AML-193 (cell line): ENCODE data around the gene CARMIL3.

Experiments used
- DNase-seq, 2 experiments: peaks; one replicate each; lab custom pipeline; 2025; lab: John Stamatoyannopoulos, UW

Gene CARMIL3

DNA sequence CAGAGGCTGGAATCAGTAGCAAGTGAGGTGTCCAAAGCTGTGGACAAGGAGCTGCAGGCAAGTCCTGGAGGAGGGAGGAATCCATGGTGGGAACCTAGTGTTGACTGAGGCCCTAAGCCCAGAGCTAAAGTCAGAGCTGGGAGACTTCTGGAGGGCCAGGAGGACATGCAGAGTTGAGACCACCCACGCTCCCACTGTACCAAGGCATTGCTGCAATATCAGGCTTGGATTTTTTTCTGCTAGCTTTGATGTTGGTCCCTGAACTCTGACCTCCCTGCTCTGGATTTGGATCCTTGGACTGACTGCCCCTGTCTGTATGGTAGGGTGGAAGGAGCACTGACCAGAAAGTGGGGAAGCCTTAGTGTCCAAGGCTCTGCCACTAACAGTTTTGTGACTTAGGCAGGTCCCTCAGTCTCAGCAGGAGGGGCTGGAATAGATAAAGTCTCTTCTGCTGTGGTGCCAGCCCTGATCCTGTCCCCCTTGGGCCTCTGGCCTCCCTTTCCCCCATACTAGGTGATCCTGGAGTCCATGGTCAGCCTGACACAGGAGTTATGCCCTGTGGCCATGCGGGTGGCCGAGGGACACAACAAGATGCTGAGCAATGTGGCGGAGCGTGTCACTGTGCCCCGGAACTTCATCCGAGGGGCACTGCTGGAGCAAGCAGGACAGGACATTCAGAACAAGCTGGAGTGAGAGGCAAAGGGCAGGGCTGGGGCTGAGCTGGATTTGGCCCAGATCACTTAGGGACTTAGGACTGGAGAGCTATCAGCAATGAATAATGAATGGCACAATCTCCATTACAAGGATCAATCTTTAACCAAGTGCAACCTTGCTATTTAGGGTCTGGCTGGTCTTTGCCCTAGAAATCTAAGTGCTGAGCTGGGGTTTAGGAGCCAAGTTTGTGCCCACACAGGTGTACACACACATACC lies 9.4 kb downstream of the CARMIL3 start:
- no peak for DNase-seq

DNA sequence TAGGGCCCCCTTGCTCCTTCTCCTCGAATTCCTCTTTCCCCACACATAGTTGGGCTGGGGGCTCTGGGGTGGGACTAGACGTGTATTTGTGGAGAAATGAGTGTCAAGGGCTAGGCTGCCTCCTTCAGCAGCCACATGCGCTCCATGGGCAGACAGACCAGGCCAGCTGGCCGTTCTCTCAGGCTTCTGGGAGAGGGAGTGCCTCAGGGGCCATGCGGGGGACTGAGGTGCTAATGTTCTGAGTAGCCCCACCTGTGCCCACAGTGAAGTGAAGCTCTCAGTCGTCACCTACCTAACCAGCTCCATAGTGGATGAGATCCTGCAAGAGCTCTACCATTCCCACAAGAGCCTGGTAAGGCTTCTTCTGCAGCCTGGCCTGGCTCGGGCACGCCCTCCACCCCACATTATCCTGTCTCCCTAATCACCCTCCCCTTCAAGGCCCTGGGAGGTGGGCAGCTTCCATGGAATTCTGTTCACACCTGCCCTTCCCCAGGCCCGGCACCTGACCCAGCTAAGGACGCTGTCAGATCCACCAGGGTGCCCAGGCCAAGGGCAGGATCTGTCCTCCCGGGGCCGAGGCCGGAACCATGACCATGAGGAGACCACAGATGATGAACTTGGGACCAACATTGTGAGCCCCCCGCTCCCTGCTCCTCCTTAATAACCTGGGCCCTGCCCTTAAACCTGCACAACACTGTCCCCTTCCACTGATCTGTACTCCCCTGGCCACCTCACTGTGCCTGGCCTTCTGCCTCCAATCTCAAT lies 10.6 kb downstream of the CARMIL3 start:
- no peak for DNase-seq

DNA sequence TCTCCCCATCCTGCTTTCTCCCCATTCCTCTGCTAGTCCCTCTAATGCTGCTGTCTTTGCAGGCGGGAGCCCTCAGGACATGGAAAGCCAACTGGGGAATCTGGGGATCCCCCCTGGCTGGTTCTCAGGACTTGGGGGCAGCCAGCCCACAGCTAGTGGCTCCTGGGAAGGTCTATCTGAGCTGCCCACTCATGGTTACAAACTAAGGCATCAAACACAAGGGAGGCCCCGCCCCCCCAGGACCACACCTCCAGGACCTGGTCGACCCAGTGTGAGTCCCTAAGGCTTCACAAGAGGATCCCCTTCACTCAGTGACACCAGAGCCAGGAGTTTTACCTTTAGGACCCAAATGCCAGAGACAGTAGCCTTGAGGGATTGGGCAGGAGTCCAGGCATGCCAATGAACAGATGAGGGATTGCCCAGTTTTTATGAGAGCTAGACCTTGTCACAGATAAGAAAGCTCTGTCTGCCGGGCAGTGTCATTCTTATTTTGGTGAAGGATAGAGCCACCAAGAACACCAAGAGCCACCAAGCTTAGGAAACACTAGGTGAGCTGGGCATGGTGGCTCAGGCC lies 11.5 kb downstream of the CARMIL3 start:
- no peak for DNase-seq

DNA sequence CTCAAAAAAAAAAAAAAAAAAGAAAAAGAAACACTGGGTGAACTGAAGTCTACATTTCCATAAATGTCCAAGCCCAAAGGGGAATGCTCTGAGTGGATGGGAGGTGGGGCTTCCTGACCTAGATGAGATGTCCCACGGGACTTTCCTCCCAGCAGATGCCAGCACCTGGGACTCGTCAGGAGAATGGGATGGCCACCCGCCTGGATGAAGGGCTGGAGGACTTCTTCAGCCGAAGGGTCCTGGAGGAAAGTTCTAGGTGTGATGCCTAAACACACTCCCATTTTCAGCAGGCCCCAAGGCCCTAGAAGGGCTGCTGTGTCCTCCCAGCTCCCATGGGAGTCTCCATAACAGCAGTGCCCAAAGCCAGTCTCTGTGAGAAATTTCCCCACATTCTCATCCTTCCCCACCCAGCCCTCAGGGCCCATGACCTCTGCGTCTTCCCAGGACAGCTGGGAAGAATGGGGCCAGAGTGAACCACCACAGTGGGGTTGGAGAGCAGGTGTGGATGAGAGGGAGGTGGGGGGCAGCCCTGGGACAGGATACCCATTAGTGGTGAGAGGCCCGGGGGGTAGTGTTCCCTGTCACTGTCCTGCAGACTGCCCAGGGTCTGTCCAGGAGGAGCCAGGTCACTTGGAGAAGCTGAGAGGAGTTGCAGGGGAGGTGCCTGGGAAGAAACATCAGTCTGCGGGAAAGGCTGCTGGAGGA lies 12.4 kb downstream of the CARMIL3 start:
- no peak for DNase-seq

DNA sequence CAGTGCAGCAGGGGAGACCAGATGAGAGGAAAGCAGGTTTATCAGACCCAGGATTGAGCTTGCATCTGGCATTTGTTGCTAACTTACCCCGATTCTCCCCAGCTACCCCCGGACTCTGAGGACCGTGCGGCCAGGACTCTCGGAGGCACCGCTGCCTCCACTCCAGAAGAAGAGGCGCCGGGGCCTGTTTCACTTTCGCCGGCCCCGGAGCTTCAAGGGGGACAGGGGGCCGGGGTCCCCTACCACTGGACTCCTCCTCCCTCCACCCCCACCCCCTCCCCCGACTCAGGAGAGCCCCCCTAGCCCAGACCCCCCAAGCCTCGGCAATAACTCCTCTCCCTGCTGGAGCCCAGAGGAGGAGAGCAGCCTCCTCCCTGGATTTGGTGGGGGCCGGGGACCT lies 13.0 kb downstream of the CARMIL3 start:
- no peak for DNase-seq

DNA sequence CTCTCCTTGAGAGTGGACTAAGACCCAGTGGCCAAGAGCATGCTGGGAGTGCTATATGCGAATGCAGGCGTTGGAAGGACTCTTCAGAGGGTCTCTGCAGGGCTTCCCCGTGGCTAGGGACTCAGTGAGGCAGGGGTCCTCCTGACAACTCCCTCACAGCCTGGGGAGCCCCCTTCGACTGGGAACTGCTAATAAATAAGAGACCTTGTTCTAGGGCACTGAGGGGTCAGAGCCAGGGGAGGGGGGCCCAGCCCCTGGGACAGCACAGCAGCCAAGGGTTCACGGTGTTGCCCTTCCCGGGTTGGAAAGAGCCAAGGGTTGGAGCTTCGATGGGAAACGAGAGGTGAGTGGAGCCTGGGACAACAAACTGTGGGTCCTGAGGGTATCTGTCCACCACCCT lies 13.6 kb downstream of the CARMIL3 start:
- no peak for DNase-seq

DNA sequence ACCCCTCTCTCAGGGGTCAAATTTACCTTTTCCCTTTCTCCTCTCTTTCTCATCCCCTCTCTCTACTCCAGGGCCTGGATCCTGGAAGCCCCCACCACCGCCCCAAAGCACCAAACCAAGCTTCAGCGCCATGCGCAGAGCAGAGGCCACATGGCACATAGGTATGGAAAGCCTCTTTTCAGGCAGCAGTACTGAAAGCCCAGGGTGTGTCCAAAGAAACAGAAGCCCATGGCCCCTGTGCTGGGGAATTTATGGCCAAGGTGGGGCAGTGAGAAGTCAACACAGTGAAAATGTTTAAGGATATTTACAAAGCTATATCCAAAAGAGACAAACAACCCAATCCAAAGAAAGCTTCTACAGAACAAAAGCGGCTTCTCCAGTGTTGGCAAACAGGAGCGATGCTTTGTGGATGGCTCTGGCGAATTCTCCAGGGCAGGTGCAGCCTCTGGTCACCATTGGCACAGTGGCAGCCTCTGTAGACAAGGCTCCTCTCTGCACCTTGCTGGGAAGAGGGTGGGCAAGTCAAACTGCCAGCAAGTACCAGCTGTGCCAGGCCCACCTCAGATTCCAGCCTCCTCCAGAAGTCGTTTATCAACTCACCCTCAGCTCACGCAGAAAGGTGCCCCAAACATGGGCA lies 14.8 kb downstream of the CARMIL3 start:
- no peak for DNase-seq

DNA sequence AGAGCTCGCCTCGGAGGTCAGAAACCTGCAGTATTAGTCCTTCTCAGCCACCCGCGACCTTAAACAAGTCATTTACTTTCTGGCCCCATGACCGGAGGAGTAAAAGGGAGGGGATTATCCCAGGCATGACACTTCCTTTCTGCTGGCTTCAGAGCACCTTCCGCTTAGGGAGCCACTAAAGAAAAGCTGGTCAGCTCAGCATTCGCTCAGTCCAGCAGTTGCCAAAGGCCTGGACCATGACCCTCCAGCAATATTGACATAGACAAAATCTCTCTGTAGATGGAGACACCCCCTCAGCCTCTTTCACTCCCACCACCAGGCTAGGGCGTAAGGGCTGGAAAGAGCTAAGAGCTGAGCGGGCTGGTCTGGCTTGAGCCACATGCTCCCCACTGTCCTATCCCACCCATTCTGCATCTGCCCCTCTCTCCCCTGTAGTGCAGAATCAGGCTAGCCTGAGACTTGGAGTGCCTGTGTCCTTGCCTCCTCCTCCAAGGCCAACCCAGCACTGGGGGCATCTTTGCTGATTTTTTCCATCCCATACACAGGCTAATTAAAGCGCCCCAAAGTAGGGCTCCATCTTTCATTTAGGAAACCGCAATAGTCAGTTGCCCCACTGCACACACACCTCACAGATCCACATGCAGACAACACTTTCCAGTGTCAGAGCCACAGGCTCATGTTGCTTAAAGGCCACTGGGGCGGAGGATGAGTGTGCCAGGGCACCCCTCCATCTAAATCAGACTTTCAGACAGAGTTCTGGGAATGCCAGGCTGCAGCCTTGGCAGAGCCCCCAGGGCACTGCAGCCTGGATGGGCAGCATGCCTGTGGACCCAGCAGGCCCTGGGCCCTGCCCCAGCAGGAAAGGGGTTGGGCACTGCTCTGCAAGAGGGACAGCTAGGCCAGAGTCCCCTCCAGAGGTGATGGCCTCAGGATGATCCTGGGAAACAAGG lies 15.6 kb downstream of the CARMIL3 start:
- no peak for DNase-seq

DNA sequence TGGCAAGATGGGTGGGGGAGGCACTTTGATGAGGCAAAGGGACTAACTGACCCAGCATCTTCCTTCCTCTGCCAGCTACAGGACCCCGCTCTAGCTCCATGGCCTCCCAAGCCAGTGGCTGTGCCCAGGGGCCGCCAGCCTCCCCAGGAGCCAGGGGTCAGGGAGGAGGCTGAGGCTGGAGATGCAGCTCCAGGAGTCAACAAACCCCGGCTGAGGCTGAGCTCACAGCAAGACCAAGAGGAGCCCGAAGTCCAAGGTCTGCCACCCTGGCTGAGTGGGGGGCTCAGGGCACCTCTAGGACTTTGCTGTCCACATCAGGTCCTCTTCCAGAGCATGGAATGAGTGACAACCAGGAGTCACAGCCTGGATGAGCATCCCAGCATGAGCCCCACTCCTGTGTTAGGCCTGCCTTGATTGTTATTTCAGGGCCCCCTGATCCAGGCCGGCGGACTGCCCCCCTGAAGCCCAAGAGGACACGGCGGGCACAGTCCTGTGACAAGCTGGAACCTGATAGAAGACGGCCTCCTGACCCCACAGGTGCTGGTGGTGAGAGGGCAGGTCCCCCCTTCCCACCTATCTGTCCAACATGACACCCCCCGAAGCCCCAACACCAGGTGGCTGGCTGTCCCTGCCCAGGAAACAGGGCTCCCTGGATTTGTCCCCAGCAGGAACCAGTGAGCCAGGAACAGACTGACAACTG lies 17.1 kb downstream of the CARMIL3 start:
- no peak for DNase-seq

DNA sequence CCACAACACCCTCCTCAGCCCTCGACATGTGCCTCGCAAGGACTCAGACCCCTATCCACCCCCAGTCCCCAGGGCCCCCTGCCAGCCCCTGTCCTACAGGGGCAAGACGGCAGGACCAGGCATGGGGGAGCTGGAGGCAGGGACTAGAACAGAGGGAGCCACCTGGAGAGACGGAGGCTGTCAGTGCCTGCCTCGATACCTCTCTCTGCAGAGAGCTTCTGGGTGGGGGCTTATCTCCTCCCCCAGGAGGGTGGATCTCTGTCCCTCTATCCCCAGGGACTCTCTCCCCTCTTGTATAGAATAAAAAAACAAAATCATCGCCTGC lies 17.6 kb downstream of the CARMIL3 start:
- no peak for DNase-seq

DNA sequence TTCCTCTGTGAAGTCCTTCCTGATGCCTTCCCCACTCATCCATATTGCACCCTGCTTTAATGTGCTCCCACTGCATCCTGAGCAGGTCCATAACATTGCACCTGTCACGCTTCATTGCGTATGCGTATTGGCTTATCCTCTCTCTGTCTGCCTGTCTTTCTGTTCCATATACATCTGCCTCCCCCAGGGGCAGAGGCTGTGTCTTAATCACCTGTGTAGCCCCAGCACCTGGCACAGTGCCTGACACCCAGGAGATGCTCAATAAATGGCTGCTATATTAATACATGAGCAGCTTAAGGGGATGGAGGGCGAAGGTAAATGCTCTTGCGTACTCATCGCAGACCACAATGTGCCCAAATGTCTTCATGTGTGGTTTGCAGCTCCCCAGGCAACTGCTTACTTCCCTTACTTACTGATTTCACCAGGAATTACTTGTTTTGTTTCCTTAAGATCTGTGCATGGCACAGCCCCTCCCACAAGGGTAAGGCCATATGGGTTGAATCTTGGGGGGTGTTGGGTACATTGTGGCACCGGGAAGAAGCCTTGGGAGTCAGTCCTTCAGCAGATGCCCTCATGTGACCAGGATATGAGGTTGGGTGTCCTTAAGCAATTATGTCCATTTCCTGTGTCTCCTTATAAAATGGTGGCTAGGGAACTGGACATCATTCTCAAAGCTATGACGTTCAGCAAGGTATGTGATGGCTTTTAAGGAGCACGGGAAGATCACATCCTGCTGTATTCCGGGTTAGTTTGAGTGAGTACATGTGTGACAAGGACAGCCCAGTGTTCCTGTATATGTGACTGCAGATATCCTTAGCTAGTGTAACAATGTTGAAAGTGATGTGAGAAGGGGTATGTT lies 18.7 kb downstream of the CARMIL3 start:
- no peak for DNase-seq

DNA sequence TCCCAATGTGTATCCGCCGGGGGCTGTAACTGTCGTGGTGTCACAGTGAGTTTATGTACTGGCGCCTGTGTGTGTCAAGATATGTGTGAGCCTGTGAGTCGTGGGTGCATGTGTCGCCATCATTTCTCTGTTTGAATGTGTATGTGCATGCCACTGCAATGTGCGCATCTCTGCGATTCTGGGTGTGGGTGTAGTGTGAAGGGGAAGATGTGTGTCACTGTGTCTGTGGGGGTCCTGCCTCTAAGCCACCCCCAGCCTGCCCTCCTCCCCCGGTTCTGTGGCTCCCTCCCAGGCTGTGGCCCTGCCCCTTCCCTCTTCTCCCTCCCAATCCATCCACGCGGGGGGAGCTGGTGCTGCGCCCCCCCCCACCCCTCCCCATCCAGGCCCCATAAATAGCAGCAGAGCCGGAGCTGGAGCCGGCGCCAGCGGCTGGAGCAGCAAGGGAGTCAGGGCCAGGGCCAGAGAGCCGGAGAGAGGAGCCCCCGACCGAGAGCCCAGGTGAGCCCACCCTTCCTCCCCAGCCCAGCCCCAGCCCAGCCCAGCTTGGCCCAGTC lies 19.4 kb downstream of the CARMIL3 start, which contains the start of gene CPNE6:
Gene CPNE6 (plus strand): TSS at position 419 of the 554 bp plus-strand sequence. CDS start 1,375 bp downstream, outside the sequence.
- no peak for DNase-seq

DNA sequence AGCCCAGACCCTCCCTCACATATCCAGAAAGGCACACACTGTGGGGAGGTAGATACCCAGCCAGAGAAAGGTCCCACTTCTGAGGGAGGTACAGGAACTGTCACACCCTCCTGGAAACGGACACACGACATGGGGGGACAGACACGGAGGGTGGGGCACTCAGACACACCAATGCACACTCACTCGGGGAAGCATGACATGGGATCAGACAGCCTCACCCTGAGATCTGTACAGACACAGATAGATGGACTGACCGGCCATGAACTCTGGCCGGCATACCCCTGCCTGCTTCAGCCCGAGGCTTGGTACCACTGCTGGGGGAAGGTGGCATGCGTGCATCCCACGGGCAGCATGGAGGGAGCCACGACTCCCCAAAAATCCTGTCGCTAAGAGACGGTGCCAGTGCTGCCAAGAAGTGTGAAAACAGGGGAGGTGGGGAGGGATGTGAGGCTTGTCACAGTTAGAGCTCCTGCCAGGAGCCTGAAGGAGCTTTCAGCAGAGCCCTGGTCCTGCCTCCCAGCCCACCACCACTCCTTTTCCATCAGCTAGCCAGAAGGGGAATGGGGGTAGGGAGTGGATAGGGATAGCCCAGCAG lies 20.1 kb downstream of the CARMIL3 start:
- no peak for DNase-seq

DNA sequence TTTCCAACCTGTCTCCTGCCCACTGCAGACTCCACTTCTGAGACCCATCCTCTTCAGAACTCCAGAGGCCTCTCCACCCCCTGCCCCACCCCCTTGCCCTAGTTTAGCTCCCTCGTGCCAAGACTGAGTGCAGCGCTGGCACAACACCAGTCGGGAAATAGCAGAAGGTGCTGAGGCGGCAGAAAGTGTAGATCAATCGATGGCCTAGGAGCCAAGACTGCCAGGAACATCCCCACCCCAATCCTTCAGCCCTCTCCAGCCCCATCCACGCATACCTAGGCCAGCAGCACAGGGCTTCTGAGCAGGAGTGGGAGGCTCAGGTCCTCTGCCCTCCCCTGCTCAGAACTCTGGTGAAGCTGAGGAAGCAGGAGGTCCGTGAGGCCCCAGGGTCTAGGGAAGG lies 20.6 kb downstream of the CARMIL3 start:
- DNase-seq = no peak

DNA sequence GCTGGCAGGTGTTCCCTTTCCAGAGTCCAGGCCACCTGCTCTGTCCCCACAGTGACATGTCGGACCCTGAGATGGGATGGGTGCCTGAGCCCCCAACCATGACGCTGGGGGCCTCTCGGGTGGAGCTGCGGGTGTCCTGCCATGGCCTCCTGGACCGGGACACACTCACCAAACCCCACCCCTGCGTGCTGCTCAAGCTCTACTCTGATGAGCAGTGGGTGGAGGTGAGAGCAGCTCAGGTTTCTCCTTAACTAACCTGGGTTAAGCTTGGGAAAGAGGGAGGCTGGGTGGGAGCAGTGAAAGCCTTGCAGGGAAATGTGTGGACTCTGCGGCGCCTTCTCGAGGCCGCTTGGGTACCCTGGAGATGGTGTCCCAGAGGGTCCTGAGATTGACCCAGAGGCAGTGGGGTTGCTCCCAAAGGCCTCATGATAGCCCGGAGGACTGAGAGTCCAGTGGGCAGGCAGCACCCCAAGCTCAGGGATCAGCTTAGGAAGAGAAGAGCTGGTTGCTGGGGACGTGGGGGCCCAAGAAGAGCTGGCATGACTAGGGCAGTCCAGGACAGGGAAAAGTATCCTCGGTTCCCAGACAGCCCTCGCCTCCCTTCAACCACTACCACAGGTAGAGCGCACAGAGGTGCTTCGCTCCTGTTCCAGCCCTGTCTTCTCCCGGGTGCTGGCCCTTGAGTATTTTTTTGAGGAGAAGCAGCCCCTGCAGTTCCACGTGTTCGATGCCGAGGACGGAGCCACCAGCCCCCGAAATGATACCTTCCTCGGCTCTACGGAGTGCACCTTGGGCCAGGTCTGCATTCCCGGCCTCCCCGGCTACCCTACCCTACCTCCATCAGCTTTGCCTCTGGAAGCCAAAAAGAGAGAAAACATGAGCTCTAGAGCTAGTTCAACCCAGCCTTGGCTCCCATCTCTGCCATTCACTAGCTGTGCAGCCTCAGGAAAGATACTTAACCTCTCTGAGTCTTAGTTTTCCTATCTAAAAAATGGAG lies 21.4 kb downstream of the CARMIL3 start:
- DNase-seq = no peak

DNA sequence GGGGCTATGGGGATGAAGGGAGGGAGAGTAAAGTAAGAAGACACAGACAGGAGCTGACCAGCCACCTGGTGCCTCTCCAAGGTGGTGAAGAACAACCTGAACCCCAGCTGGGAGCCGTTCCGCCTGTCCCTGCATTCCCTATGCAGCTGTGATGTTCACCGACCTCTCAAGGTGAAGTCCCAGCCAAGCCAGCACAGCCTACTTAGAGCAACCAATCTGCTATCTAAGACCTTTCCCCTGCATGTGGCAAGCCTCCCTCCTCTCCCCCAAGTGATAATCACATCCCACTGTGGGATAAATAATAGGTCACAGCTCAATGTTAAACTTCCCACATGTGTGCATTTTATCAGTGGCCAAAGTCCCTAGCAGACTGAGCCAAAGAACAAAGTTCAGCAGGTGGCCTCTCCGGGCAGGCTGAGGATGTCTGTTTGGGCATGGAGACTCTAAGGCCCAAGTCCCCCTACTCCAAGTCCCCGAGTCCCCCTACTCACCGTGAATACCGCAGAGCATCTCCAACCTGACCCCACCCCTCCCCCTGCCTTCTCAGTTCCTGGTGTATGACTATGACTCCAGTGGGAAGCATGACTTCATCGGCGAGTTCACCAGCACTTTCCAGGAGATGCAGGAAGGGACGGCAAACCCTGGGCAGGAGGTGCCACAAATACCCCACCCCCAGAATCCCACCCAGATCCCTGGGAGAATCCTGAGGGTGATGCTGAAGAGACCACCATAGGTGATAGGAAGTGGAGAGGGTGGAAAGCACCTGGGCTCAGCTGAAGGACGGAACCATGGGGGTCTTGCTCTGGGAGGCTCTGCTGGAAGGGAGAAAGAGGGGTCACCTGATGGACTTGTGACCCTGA lies 23.0 kb downstream of the CARMIL3 start:
- DNase-seq = no peak
